Fibroblast of peridontal ligament (primary cell): ENCODE measurements around the gene DPM2.

Source experiments
- DNase-seq: peaks from one replicate; pipeline ENCODE4 v3.0.0-alpha.2; 2010; ENCODE audit errors: extremely low read depth

The DPM2 gene

GRCh38 chr9:127936347-127936852 lies 1.3 kb downstream of the DPM2 start:
- DNase-seq, result no peak

- DNase-seq, result no peak
Observed at GRCh38 chr9:127935765-127936221, 1.9 kb downstream of the DPM2 start.

GRCh38 chr9:127934986-127935385 lies 2.7 kb downstream of the DPM2 start:
- no peak for DNase-seq

GRCh38 chr9:127934248-127934647 lies 3.4 kb downstream of the DPM2 start:
- no peak for DNase-seq

GRCh38 chr9:127931092-127931881 lies 6.4 kb downstream of the DPM2 start:
- DNase-seq, result peak; percentile 84

GRCh38 chr9:127930231-127931091 lies 7.2 kb downstream of the DPM2 start, which contains the start of gene PIP5KL1:
Gene PIP5KL1, minus strand, starts transcription at chr9:127930777. Its CDS starts 25 bp downstream, at chr9:127930752.
- DNase-seq, result peak; percentile 73

- no peak for DNase-seq
Observed at GRCh38 chr9:127929625-127929979, 8.1 kb downstream of the DPM2 start.

GRCh38 chr9:127928676-127929624 lies 8.7 kb downstream of the DPM2 start:
- no peak for DNase-seq

- no peak for DNase-seq
Observed at GRCh38 chr9:127927988-127928675, 9.5 kb downstream of the DPM2 start.

- DNase-seq, result no peak
Observed at GRCh38 chr9:127927201-127927987, 10.3 kb downstream of the DPM2 start.

GRCh38 chr9:127926906-127927200 lies 10.8 kb downstream of the DPM2 start:
- DNase-seq, result no peak

GRCh38 chr9:127925959-127926905 lies 11.4 kb downstream of the DPM2 start:
- DNase-seq, result no peak

- DNase-seq, result no peak
Observed at GRCh38 chr9:127924736-127925444, 12.8 kb downstream of the DPM2 start.

- peak; percentile 99 for DNase-seq
Observed at GRCh38 chr9:127923771-127924170, 13.9 kb downstream of the DPM2 start.

- no peak for DNase-seq
Observed at GRCh38 chr9:127923046-127923445, 14.6 kb downstream of the DPM2 start.

GRCh38 chr9:127921557-127922120 lies 16.0 kb downstream of the DPM2 start:
- peak; percentile 58 for DNase-seq

GRCh38 chr9:127920794-127921193 lies 16.9 kb downstream of the DPM2 start:
- DNase-seq, result no peak

GRCh38 chr9:127919253-127919815 lies 18.3 kb downstream of the DPM2 start:
- DNase-seq, result peak; percentile 97
